ENCODE results near the gene STUB1. TPM values are rescaled to one million over a fixed set of nuclear protein-coding genes. Genes with fewer than 3 reads are reported as not detected.

The STUB1 gene
- total RNA-seq, 1 donor from 2014 or later = 78.3 TPM

- no peak for TF ChIP-seq CTCF (IDR thresholded peaks at IDR 0.05; ENCODE audit: partially characterized antibody, unreplicated experiment)
- DNase-seq = no peak
- Mint-ChIP-seq H3K27me3 (ENCODE audit: unreplicated experiment) (peaks cover 18% of the 10 kb centered on the region), H3K27ac (ENCODE audit: unreplicated experiment) (no peak overlapping the region), H3K36me3 (ENCODE audit: unreplicated experiment) (no peaks in the 10 kb centered on the region), H3K4me3 (ENCODE audit: unreplicated experiment) (peak overlapping the region; percentile 87), H3K4me1 (ENCODE audit: low read depth, unreplicated experiment) (peaks cover 18% of the 10 kb centered on the region), H3K9me3 (ENCODE audit: unreplicated experiment) (peaks cover 14% of the 10 kb centered on the region)
Observed at GRCh38 chr16:704047-704446, 23.8 kb downstream of the STUB1 start.

DNA sequence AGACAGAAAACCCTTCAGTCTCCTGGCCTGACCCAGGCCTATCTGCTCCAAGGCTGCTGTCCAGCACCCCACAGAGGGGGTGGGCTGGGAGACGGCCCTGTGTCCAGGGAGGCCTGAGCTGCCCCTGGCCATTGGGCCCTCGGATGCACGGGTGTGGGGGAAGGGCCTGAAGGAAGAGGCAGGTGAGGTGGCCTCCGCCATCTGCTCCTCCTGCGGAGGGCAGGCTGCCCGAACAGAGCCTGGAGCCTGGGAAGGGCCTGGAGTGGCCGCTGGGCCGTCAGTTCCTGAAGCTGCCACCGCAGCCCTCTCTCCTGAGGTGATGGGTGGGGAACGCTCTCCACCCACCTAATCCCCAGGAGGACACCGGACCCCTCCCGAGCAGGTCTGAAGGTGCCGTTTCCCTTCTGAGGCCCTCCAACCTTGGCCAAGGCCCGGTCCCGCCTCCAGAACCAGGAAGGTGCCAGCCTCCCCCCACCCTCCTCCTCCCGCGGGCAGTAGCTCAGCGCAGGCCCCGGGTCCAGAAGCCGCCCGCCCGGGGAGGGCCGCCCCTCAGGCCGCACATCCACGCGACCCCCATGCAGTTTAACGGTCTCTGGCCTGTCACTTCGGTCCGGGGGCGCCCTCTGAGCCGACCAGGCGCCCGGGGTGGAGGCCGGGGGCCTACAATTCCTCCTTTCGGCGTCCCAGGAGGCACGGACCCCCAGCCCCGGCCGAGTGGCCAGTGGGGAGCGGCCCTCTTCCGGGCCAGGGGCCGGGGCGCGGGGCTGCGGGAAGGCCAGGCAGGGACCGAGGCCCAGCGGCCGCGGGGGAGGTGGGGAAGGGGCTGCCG lies 24.6 kb downstream of the STUB1 start:
- no peaks in the 10 kb centered on the region for H3K36me3 Mint-ChIP-seq (ENCODE audit: unreplicated experiment)
- peak overlapping the region; percentile 8 for H3K27ac Mint-ChIP-seq (ENCODE audit: unreplicated experiment)
- H3K9me3 Mint-ChIP-seq (ENCODE audit: unreplicated experiment) = peaks cover 14% of the 10 kb centered on the region
- H3K4me3 Mint-ChIP-seq (ENCODE audit: unreplicated experiment) = peak overlapping the region; percentile 87
- peaks cover 22% of the 10 kb centered on the region for H3K27me3 Mint-ChIP-seq (ENCODE audit: unreplicated experiment)
- TF ChIP-seq CTCF (IDR thresholded peaks at IDR 0.05; ENCODE audit: partially characterized antibody, unreplicated experiment) = no peak
- peaks cover 23% of the 10 kb centered on the region for H3K4me1 Mint-ChIP-seq (ENCODE audit: low read depth, unreplicated experiment)
- no peak for DNase-seq

- H3K4me3 Mint-ChIP-seq (ENCODE audit: unreplicated experiment) = peak within 1 kb of the TSS; percentile 87
- H3K4me1 Mint-ChIP-seq (ENCODE audit: low read depth, unreplicated experiment) = peaks cover 25% of the 10 kb centered on the region
- no peaks in the 10 kb centered on the region for H3K36me3 Mint-ChIP-seq (ENCODE audit: unreplicated experiment)
- TF ChIP-seq CTCF (IDR thresholded peaks at IDR 0.05; ENCODE audit: partially characterized antibody, unreplicated experiment) = no peak
- peaks cover 22% of the 10 kb centered on the region for H3K27me3 Mint-ChIP-seq (ENCODE audit: unreplicated experiment)
- H3K9me3 Mint-ChIP-seq (ENCODE audit: unreplicated experiment) = peaks cover 14% of the 10 kb centered on the region
- peak; percentile 76 for DNase-seq
- H3K27ac Mint-ChIP-seq (ENCODE audit: unreplicated experiment) = peak within 1 kb of the TSS; percentile 38
Observed at GRCh38 chr16:705431-706188, 25.4 kb downstream of the STUB1 start, which contains the start of gene FBXL16. Gene FBXL16, minus strand, starts transcription at chr16:705801. Its CDS starts 8,396 bp downstream, at chr16:697405.

GRCh38 chr16:706189-707061 lies 26.2 kb downstream of the STUB1 start:
- DNase-seq = peak; percentile 71
- TF ChIP-seq CTCF (IDR thresholded peaks at IDR 0.05; ENCODE audit: partially characterized antibody, unreplicated experiment) = no peak
- peak overlapping the region; percentile 38 for H3K27ac Mint-ChIP-seq (ENCODE audit: unreplicated experiment)

More at GRCh38 chr16:706189-707061, 26.2 kb downstream of the STUB1 start:
- Mint-ChIP-seq H3K27me3 (ENCODE audit: unreplicated experiment) (peaks cover 19% of the 10 kb centered on the region), H3K4me1 (ENCODE audit: low read depth, unreplicated experiment) (peaks cover 25% of the 10 kb centered on the region), H3K4me3 (ENCODE audit: unreplicated experiment) (peak overlapping the region; percentile 71), H3K9me3 (ENCODE audit: unreplicated experiment) (peaks cover 12% of the 10 kb centered on the region), H3K36me3 (ENCODE audit: unreplicated experiment) (no peaks in the 10 kb centered on the region)

Measured in glutamatergic neuron (in vitro differentiated cells).